ENCODE data around the gene NOG. TPM values are rescaled to one million over a fixed set of nuclear protein-coding genes. Genes with fewer than 3 reads are reported as not detected.

Gene NOG
- total RNA-seq, 1 experiment from 2014 or later, result not detected

- H3K4me1 ChIP-seq (ENCODE audit: low read length), result peaks cover 23% of the 10 kb centered on the region
- H3K4me3 ChIP-seq (ENCODE audit: low read length), result no peak overlapping the region
- H3K9me2 ChIP-seq (replicated peaks; ENCODE audit: insufficient read depth, low read length), result no peaks in the 10 kb centered on the region
- no peaks in the 10 kb centered on the region for H3K36me3 ChIP-seq (ENCODE audit: insufficient read depth, low read length)
- no peaks in the 10 kb centered on the region for H4K20me1 ChIP-seq (ENCODE audit: insufficient read depth, low read depth, low read length)
- H3K9me3 ChIP-seq (ENCODE audit: low read length), result no peaks in the 10 kb centered on the region
- no peak overlapping the region for H3K4me2 ChIP-seq (ENCODE audit: low read depth, low read length, poor library complexity, severe bottlenecking)
- no peak overlapping the region for H2AFZ ChIP-seq (ENCODE audit: low read length)
- H3K27ac ChIP-seq (ENCODE audit: low read length), result no peak overlapping the region
- H3K79me2 ChIP-seq (ENCODE audit: low read length), result no peaks in the 10 kb centered on the region
- H3K27me3 ChIP-seq (ENCODE audit: low read length), result no peaks in the 10 kb centered on the region
- no peak overlapping the region for H3K9ac ChIP-seq (ENCODE audit: low read length)
- no peak for DNase-seq
Observed at GRCh38 chr17:56594320-56595107, 1.0 kb downstream of the NOG start.

GRCh38 chr17:56595108-56595418 is 1.6 kb downstream of the NOG start:
- no peaks in the 10 kb centered on the region for H3K27me3 ChIP-seq (ENCODE audit: low read length)
- H3K4me3 ChIP-seq (ENCODE audit: low read length), result no peak overlapping the region
- H3K27ac ChIP-seq (ENCODE audit: low read length), result no peak overlapping the region
- no peaks in the 10 kb centered on the region for H3K9me3 ChIP-seq (ENCODE audit: low read length)
- no peaks in the 10 kb centered on the region for H3K79me2 ChIP-seq (ENCODE audit: low read length)
- H4K20me1 ChIP-seq (ENCODE audit: insufficient read depth, low read depth, low read length), result no peaks in the 10 kb centered on the region
- H3K4me1 ChIP-seq (ENCODE audit: low read length), result peaks cover 23% of the 10 kb centered on the region
- no peak overlapping the region for H2AFZ ChIP-seq (ENCODE audit: low read length)
- H3K36me3 ChIP-seq (ENCODE audit: insufficient read depth, low read length), result no peaks in the 10 kb centered on the region
- H3K4me2 ChIP-seq (ENCODE audit: low read depth, low read length, poor library complexity, severe bottlenecking), result no peak overlapping the region
- H3K9me2 ChIP-seq (replicated peaks; ENCODE audit: insufficient read depth, low read length), result no peaks in the 10 kb centered on the region
- H3K9ac ChIP-seq (ENCODE audit: low read length), result no peak overlapping the region
- DNase-seq, result no peak

DNA sequence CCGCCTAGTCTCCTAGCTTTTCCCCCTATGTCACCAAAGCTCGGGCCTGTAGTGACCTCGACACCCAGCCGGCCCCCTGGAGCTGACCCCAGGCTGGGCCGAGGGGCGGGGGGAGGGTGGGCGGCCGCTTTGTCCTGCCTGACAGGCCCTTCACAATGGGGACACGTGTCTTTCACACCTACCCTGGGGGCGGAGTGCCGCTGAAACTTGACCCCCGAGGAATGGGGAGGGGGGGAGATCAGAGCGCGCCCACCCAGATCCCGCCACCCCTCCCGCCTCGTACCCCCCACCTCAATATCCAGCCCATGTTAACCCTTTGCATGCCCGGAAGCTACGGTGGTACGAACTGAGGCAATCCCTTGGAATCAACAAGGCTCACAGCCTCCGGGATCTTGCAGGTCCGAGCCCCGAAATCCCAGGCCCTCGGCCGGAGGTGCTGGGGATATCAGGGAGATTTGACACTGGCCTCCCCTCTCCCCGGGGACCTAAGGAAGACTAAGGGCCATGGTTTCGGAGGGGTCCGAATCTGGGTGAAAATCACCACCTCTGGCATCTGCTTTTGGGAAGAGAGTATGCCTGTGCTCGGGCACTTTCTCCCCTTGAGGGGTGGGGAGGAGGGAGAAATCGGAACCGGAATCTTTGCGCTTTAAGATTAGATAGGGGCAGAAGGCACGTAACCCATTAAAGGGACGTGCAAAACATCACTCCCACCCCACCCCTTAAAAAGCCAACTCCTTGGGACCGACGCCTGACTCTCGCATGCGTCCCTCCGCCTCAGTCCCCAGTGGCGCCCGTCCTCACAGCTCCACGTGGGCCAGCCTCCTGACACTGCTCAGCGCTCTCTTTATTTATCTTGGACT is 2.6 kb downstream of the NOG start:
- H3K9me2 ChIP-seq (replicated peaks; ENCODE audit: insufficient read depth, low read length), result no peaks in the 10 kb centered on the region
- no peak overlapping the region for H3K9ac ChIP-seq (ENCODE audit: low read length)
- no peak for DNase-seq
- H3K4me2 ChIP-seq (ENCODE audit: low read depth, low read length, poor library complexity, severe bottlenecking), result no peak overlapping the region
- no peaks in the 10 kb centered on the region for H3K36me3 ChIP-seq (ENCODE audit: insufficient read depth, low read length)
- no peak overlapping the region for H2AFZ ChIP-seq (ENCODE audit: low read length)
- H3K27ac ChIP-seq (ENCODE audit: low read length), result no peak overlapping the region
- H3K9me3 ChIP-seq (ENCODE audit: low read length), result no peaks in the 10 kb centered on the region
- no peaks in the 10 kb centered on the region for H3K27me3 ChIP-seq (ENCODE audit: low read length)
- H3K4me1 ChIP-seq (ENCODE audit: low read length), result peaks cover 14% of the 10 kb centered on the region
- H4K20me1 ChIP-seq (ENCODE audit: insufficient read depth, low read depth, low read length), result no peaks in the 10 kb centered on the region
- H3K79me2 ChIP-seq (ENCODE audit: low read length), result no peaks in the 10 kb centered on the region
- no peak overlapping the region for H3K4me3 ChIP-seq (ENCODE audit: low read length)

- no peaks in the 10 kb centered on the region for H3K9me2 ChIP-seq (replicated peaks; ENCODE audit: insufficient read depth, low read length)
- peaks cover 5% of the 10 kb centered on the region for H3K4me1 ChIP-seq (ENCODE audit: low read length)
- H4K20me1 ChIP-seq (ENCODE audit: insufficient read depth, low read depth, low read length), result no peaks in the 10 kb centered on the region
- H3K27me3 ChIP-seq (ENCODE audit: low read length), result no peaks in the 10 kb centered on the region
- no peak overlapping the region for H3K9ac ChIP-seq (ENCODE audit: low read length)
- no peaks in the 10 kb centered on the region for H3K36me3 ChIP-seq (ENCODE audit: insufficient read depth, low read length)
- no peak overlapping the region for H3K4me2 ChIP-seq (ENCODE audit: low read depth, low read length, poor library complexity, severe bottlenecking)
- DNase-seq, result no peak
- no peak overlapping the region for H3K4me3 ChIP-seq (ENCODE audit: low read length)
- H3K79me2 ChIP-seq (ENCODE audit: low read length), result no peaks in the 10 kb centered on the region
- H2AFZ ChIP-seq (ENCODE audit: low read length), result no peak overlapping the region
- no peak overlapping the region for H3K27ac ChIP-seq (ENCODE audit: low read length)
- no peaks in the 10 kb centered on the region for H3K9me3 ChIP-seq (ENCODE audit: low read length)
Observed at GRCh38 chr17:56596691-56597494, 3.4 kb downstream of the NOG start.

DNA sequence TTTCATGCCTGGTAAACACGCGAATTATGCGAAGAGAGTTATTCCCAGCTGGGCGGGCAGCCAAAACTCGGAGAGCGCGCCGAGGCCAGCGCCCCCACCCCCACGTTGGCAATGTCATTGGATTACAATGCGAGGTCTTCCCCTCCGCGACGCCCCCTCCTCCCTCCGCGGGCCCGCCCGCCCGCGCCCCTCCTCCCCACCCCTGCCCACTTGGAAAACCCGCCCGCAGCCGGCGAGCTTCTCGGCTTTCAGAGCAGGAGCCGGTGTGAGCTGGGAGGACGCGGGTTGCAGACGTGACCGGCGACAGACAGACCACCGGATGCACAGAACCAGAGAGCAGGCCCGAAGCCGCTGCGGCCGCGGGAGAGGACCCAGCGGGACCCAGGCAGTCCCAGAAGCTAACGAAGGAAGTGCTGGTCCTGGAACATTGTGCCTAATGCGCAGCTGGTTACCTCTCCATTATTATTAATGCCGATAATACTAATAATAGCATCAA is 4.0 kb downstream of the NOG start:
- DNase-seq, result no peak
- no peak overlapping the region for H2AFZ ChIP-seq (ENCODE audit: low read length)
- no peaks in the 10 kb centered on the region for H3K4me1 ChIP-seq (ENCODE audit: low read length)

DNA sequence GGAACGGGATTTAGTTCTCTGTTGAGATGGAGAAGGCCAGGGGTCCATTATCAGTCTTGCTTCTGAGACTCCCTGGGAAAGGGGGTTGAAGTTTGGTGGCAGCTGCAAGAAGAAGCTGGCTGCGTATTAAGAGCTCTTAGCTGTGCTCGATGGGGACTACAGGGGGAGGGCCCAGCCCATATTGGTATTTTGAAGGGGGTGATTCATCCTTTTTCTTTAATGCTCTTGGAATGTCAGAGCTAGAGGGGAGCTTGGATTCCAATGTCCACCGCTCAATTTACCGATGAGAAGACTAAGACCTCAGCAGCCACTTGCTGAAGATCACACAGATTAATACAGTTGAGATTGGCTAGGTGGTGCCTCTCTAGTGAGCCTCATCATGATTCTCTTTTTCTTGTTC is 5.0 kb downstream of the NOG start:
- Histone ChIP-seq H3K4me2 (ENCODE audit: low read depth, low read length, poor library complexity, severe bottlenecking) (no peak overlapping the region), H3K9me2 (replicated peaks; ENCODE audit: insufficient read depth, low read length) (no peaks in the 10 kb centered on the region), H2AFZ (ENCODE audit: low read length) (no peak overlapping the region), H3K9ac (ENCODE audit: low read length) (no peak overlapping the region), H3K4me1 (ENCODE audit: low read length) (no peaks in the 10 kb centered on the region), H3K36me3 (ENCODE audit: insufficient read depth, low read length) (no peaks in the 10 kb centered on the region), H3K79me2 (ENCODE audit: low read length) (no peaks in the 10 kb centered on the region), H3K9me3 (ENCODE audit: low read length) (no peaks in the 10 kb centered on the region), H4K20me1 (ENCODE audit: insufficient read depth, low read depth, low read length) (no peaks in the 10 kb centered on the region), H3K4me3 (ENCODE audit: low read length) (no peak overlapping the region), H3K27ac (ENCODE audit: low read length) (no peak overlapping the region), H3K27me3 (ENCODE audit: low read length) (no peaks in the 10 kb centered on the region)
- DNase-seq, result no peak

More for the DNA sequence above, 4.0 kb downstream of the NOG start:
- Histone ChIP-seq H3K9ac (ENCODE audit: low read length) (no peak overlapping the region), H3K9me3 (ENCODE audit: low read length) (no peaks in the 10 kb centered on the region), H3K27ac (ENCODE audit: low read length) (no peak overlapping the region), H3K36me3 (ENCODE audit: insufficient read depth, low read length) (no peaks in the 10 kb centered on the region), H3K4me2 (ENCODE audit: low read depth, low read length, poor library complexity, severe bottlenecking) (no peak overlapping the region), H3K79me2 (ENCODE audit: low read length) (no peaks in the 10 kb centered on the region), H3K4me3 (ENCODE audit: low read length) (no peak overlapping the region), H3K27me3 (ENCODE audit: low read length) (no peaks in the 10 kb centered on the region), H4K20me1 (ENCODE audit: insufficient read depth, low read depth, low read length) (no peaks in the 10 kb centered on the region), H3K9me2 (replicated peaks; ENCODE audit: insufficient read depth, low read length) (no peaks in the 10 kb centered on the region)

GRCh38 chr17:56599088-56599487 is 5.6 kb downstream of the NOG start:
- Histone ChIP-seq H3K9ac (ENCODE audit: low read length) (no peak overlapping the region), H3K27me3 (ENCODE audit: low read length) (no peaks in the 10 kb centered on the region), H3K4me1 (ENCODE audit: low read length) (no peaks in the 10 kb centered on the region), H2AFZ (ENCODE audit: low read length) (no peak overlapping the region), H4K20me1 (ENCODE audit: insufficient read depth, low read depth, low read length) (no peaks in the 10 kb centered on the region), H3K4me3 (ENCODE audit: low read length) (no peak overlapping the region), H3K4me2 (ENCODE audit: low read depth, low read length, poor library complexity, severe bottlenecking) (no peak overlapping the region), H3K79me2 (ENCODE audit: low read length) (no peaks in the 10 kb centered on the region), H3K9me3 (ENCODE audit: low read length) (no peaks in the 10 kb centered on the region), H3K27ac (ENCODE audit: low read length) (no peak overlapping the region), H3K9me2 (replicated peaks; ENCODE audit: insufficient read depth, low read length) (no peaks in the 10 kb centered on the region), H3K36me3 (ENCODE audit: insufficient read depth, low read length) (no peaks in the 10 kb centered on the region)
- no peak for DNase-seq

- H3K4me3 ChIP-seq (ENCODE audit: low read length), result no peak overlapping the region
- no peak overlapping the region for H3K27ac ChIP-seq (ENCODE audit: low read length)
- no peaks in the 10 kb centered on the region for H3K9me3 ChIP-seq (ENCODE audit: low read length)
- no peak overlapping the region for H3K9ac ChIP-seq (ENCODE audit: low read length)
- H2AFZ ChIP-seq (ENCODE audit: low read length), result no peak overlapping the region
- H3K4me2 ChIP-seq (ENCODE audit: low read depth, low read length, poor library complexity, severe bottlenecking), result no peak overlapping the region
- no peaks in the 10 kb centered on the region for H3K79me2 ChIP-seq (ENCODE audit: low read length)
- H3K9me2 ChIP-seq (replicated peaks; ENCODE audit: insufficient read depth, low read length), result no peaks in the 10 kb centered on the region
- H3K4me1 ChIP-seq (ENCODE audit: low read length), result no peaks in the 10 kb centered on the region
- no peak for DNase-seq
- no peaks in the 10 kb centered on the region for H3K27me3 ChIP-seq (ENCODE audit: low read length)
- no peaks in the 10 kb centered on the region for H4K20me1 ChIP-seq (ENCODE audit: insufficient read depth, low read depth, low read length)
- H3K36me3 ChIP-seq (ENCODE audit: insufficient read depth, low read length), result no peaks in the 10 kb centered on the region
Observed at GRCh38 chr17:56599566-56599965, 6.1 kb downstream of the NOG start.
